MV-4-11 (cell line): ENCODE data around the gene ARHGEF18.
A peak's percentile ranks its signal among the peaks of the same experiment; 100 is the strongest.
"Not testable (repeated sequence)": the region's sequence is repeated elsewhere in the genome, so short reads cannot be mapped to it uniquely, and the experiment has no call there.

Source experiments
- DNase-seq: peaks from one replicate; lab custom pipeline; 2025; lab: John Stamatoyannopoulos, UW

Gene ARHGEF18

DNA sequence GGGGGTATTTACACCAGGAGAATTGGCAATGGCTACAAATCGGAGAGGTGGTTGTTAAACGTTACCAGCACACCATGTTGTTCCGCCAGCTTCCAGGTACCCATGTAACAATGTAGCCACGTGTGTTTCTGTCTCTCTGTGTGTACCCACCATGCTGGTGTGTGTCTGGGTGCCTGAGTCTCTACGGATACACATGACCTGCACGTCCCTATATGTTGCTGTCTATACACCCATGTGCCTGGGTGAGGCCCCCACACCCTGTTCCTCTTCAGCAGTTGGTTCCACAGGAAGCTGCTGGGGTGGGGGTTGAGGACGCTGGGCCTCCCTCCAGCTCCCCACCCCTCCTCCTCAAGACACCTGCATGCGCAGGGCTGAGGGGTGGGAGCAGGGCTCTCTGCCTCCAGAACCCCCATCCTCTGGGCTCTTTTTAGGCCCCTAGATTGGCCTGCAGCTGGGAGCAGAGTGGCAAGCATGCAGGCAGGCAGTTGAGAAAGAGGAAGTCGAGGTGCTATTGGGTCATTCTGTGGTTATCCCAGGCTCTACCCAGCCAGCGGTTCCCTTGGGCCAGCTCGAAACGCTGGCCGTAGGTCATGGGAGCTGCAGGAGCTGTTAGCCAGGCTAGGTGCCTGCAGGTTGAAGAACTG, at the start of gene ARHGEF18:
ARHGEF18 (plus strand) TSS at position 351 of the 644 bp plus-strand sequence. CDS start 13,954 bp downstream, outside the sequence.
- DNase-seq = peak; percentile 99

DNA sequence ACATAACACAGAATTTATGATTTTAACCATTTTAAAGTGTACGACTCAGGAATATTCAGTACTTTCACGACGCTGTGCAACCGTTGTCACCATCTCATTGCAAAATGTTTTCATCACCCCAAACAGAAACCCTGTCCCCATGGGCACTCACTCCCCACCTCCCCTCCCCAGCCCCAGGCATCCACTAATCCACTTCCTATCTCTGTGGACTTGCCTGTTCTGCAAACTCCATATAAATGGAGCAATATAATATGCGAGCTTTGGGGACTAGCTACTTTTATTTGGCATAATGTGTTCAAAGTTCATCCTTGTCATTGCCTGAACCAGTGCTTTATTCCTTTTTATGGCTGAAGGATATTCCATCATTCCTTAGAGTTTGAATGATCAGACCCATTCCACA, 47.2 kb upstream of the ARHGEF18 start:
- peak; percentile 77 for DNase-seq

DNA sequence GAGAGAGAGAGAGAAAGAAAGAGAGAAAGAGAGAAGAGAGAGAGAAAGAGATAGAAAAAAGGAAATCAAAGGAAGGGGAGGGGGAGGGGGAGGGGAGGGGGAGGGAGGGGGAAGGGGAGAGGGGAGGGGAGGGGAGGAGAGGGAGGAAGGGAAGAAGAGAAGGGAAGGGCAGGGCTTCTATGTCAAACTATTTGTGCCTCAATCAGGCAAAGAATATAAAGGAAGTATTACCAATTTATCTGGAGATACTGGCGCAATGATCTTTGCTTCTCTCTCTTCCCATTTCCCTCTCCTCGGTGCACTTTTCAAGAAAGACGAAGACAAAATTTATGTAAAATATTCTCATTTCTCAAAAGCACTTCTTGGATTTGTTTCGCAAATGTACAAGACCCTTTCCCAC, 45.3 kb upstream of the ARHGEF18 start:
- DNase-seq = peak; percentile 32

DNA sequence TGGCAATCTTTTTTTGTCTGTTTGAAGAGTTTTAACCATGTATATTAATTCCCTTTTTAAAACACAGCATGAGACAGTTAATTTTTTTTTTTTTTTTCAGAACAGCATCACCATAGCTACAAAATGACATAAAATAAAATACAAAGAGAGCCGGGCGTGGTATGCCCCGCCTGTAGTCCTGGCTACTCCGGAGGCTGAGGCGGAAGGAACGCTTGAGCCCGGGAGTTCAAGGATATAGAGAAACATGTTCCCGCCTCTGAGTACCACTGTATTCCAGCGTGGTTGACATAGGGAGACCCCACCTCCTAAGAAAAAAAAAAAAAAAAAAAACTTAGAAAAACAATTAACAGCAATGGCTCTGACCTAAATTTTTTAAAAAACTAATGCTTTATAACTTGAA, 44.5 kb upstream of the ARHGEF18 start:
- no peak for DNase-seq

DNA sequence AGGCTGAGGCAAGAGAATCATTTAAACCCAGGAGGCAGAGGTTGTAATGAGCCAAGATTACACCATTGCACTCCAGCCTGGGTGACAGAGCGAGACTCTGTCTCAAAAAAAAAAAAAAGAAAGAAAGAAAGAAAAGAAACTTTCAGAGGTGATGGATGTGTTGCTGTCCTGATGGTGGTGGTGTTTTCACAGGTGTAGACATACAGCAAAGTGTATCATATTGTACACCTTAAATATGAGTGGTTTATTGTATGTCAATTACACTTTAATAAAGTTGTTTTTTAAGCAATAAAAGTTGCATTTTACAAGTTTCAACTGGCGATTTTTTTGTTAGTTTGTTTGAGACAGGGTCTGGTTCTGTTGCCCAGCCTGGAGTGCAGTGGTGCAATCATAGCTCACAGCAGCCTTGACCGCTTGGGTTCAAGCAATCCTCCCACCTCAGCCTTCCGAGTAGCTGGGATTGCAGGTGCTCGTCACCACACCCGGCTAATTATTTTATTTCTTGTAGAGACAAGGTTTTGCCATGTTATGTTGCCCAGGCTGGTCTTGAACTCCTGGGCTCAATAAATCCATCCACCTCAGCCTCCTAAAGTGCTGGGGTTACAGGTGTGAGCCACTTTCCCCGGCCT, 41.0 kb upstream of the ARHGEF18 start:
- DNase-seq = no peak

DNA sequence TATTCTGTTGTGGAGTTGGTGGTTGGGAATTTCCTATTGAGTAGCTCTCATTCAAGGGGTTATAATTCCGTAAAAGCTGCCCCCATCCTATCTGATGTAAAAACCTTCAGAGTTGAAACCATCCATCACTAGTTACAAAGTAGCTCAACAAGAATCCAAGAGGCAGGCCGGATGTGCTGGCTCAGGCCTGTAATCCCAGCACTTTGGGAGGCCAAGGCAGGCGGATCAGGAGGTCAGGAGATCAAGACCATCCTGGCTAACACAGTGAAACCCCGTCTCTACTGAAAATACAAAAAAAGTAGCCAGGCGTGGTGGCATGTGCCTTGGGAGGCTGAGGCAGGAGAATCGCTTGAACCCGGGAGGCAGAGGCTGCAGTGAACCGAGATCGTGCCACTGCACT, 40.4 kb upstream of the ARHGEF18 start:
- not testable (repeated sequence) for DNase-seq

DNA sequence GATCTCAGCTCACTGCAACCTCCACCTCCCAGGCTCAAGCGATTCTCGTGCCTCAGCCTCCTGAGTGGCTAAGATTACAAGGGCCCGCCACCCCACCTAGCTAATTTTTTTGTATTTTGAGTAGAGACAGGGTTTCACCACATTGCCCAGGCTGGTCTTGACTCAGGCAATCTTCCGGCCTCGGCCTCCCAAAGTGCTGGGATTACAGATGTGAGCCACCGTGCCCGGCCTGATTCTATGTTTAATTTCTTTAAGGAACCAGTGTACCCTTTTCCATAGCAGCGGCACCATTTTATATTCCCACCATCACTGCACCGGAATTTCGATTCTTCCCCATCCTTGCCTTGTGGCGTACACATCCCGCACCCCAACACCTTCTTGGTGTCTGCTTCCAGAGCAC, 36.8 kb upstream of the ARHGEF18 start:
- DNase-seq = no peak

DNA sequence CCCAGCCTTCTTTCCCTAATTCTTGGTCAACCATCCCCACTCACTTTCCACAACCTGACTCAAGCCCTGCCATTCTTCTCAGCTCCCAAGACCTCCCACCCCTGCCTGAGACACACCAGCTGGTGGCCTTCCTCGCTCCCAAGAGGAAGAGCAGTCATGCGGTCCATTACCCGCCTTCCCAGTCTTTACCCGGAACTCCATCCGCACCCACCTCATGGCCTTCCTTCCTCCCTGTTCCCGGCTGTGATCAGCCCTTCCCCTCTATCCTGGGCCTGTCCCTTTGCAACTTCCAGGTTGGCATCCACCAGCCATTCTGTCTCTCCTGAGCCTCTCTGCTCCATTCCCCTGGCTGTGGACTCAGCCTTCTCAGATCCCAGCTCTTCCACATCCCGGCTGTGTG, 35.9 kb upstream of the ARHGEF18 start:
- no peak for DNase-seq

DNA sequence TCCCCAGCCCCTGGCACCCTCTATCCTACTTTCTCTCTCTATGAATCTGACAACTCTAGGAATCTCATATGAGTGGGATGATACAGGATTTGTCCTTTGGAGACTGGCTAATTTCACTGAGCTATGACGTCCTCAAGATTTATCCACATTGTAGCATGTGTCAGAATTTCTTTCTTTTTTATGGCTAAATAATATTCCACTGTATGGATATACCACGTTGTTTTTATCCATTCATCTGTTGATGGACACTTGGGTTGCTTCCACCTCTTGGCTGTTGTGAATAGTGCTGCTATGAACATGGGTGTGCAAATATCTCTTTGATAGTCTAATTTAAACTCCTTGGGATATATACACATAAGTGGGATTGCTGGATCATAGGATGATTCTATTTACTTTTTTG, 30.6 kb upstream of the ARHGEF18 start:
- DNase-seq = no peak

DNA sequence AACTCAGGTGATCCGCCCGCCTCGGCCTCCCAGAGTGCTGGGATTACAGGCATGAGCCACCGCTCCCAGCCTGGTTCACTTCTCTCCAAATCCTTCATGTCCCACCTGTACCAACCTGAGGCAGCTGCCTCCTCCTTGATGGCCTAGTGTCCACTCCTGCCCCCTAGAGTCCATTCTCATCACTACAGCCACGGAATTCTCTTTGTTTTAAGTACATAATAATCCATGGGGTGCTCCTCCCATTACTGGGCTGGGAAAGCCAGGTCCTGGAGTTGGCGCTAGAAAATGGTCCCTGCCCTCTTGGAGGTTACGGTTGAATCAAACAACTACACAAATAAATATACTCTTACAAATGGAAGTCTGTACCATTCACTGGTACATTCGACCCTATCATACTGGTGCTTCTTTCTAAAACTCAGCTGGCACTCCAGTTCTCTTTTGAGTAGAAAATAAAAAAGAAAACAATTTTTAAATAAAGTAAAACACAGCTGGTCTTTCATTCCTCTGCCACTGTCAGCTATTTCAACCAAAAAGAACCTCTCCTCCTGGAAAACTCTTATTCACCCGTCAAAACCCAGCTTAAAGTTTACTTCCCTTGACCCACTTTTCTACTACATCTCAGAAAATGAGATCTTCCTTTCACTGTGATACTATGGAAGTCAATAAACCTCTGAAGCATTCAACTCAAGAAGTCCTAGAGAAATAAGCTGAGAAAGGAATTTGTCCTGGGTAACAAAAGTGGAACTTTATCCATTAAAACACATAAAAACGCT, 22.4 kb upstream of the ARHGEF18 start:
- no peak for DNase-seq

DNA sequence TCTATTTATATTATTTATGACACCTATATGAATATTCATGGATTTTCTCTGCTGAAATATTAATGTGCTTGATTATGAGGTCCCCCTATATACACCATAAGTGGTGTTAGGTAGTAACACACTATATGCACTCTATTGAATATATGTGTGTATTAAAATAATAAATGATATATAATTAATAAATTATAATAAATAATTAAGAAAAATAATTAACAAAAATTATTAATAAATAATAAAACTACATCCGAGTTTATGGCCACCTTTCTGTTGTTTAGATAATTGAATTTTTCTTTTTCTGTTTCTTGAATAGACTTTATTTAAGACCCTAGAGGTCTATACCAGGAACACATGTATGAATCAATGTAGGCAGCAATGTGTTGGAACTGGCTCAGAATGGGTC, 20.9 kb upstream of the ARHGEF18 start:
- no peak for DNase-seq

DNA sequence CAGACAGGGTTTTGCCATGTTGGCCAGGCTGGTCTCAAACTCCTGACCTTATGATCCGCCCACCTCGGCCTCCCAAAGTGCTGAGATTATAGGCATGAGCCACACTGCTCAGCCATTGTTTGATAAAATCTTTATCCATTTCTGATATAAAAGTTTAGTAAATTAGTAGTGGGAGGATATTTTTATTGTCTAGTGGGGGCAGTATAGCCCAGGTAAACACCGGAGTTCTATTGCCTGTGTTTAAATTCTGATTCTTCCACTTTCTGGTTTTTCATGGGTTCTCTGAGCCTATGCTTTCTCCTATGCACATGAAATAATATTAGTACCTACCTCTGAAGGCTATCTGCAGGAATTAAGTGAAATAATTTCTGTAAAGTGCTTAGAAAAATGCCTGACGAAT, 20.1 kb upstream of the ARHGEF18 start:
- DNase-seq = no peak

DNA sequence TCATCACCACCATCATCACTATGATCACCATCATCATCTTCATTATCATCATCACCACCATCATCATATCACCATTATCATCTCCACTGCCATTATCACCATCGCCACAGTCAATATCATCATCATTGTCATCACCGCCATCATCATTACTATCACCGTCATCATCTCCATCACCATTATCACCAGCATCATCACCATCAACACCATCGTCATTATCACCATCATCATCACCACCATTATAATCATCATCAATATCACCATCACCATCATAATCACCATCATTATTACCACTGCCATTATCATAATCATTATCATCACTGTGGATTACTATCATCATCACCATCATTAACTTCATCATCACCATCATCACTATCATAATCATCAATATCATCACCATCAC, 17.3 kb upstream of the ARHGEF18 start:
- no peak for DNase-seq

DNA sequence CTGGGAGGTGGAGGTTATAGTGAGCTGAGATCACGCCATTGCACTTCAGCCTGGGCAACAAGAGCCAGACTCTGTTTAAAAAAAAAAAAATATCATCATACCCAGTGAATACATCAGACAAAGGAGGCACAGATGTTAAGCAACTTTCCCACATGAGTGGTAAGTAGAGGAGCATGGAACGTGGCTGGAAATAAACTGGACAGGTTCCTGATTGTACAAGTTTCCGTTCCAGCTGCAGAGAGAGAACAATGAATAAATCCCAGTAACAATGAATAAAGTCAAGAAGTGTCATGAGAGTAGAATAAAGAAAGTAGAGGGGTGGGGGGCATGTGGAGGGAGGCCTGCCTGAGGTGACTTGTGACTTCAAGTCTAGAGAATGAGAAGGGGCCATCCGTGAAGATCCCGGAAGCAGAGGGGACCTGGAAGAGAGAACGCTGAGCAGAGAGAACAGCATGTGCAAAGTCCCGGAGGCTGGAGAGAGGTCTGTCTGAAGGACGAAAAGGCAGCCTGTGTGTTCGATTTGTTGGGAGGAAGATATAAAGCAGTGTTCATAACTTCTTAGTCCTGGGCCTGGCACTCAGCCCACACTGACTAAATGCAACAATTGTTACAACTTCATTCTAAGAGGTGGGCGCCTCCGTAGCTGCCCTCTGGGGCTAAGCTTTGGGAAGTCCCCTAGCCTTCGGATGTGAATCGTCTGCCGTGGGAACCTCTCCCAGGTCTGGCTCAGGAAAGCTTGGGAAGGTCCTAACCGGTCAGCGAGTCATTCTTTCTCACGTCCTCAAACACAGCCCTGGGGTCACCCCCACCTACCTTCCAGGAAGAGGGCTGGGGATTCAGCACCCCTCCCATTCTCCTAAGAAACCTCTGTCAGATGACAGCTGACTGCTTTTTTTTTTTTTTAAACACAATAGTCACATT, 15.3 kb upstream of the ARHGEF18 start:
- DNase-seq = peak; percentile 71

DNA sequence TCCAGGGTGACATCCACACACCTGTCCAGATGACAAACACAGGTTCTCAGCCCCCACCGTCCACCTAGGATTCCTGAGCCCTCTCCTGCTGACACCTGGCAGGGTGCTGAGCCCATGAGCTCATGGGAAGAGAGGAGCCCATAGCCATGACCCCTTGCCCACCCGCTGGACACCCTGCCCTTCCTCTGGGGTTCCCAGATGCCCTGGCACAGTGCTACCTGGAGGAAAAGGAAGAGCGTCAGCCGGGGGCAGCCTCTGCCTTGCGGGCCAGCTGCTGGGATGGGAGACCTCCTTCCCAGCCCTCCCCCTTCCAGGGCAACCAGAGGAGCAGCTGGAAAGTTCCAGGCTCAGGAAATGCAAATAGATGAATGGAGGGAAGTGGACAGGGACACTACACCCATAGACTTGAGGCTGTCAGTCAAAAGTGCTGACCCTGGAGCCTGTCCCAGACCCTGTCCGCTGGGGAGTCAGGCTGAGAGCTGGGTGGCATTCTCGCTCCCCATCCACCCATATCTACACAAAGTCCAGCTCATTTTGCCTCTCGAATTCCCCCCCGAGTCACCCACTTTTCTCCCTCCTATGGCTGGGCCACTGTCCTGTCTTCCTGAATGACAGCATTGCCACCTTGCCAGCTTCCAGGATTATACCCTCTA, 12.3 kb upstream of the ARHGEF18 start:
- DNase-seq = no peak

DNA sequence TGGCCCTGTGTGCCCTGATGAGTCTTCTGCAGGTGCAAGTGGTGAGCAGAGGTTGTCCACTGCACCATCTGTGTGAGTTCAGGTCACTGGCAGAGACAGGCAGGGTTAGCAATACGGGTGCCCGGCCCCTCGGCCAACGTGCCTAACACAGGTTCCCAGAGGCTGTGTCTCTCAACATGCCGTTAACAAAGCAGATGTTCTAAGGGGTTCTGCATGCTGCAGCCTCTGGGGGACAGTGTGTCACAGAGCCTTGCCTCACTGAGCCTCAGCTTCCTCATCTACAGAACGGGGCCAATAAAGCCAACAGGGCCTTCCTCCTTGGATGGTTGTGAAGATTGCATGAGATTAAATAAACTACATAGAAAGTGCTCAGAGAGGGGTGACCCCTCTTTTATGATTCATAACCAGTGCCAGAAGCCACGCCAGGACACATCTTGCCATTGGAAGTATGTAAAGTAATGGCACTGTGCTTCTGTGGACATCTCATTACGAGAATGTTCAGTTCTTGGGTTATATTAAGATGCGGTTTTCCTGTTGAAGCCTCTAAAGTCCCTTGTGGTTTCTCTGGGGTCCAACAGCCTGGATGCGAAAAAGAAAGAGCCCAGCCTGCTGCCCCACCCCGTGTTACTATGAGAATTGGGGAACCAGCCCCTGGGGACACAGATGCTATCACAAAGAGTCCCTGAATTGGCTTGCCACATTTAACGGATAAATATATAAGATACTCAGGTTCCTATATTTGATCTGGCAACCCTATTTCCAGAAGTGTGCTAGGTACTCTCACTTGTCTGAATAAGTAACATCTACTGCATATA, 11.2 kb upstream of the ARHGEF18 start:
- peak; percentile 100 for DNase-seq

DNA sequence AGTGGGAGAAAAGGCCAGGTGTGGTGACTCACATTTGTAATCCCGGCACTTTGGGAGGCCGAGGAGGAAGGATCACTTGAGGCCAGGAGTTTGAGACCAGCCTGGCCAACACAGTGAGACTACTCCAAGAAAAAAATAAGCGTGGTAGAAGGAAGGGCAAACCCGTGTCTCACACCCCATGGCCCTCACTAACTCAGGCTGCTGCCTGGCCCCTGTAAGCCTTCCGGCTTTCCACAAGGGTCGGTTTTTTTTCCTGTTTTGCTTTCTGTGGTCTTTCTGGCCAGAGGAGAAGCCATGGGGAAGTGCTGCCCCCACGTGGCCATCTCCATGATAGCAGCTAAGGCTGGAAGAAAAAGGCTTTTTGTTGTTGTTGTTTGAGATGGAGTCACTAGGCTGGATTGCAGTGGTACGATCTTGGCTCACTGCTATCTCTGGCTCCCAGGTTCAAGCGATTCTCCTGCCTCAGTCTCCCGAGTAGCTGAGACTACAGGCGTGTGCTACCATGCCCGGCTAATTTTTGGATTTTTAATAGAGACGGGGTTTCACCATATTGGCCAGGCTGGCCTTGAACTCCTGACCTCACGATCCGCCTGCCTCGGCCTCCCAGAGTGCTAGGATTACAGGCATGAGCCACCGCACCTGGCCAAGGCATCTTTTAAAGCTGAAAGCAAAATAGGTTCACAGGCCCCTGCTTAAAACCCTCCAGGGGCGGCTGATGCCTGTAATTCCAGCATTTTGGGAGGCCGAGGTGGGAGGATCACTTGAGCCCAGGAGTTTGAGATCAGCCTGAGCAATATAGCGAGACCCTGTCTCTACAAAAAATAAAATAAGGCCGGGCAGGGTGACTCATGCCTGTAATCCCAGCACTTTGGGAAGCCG, 7.5 kb upstream of the ARHGEF18 start:
- peak; percentile 93 for DNase-seq

DNA sequence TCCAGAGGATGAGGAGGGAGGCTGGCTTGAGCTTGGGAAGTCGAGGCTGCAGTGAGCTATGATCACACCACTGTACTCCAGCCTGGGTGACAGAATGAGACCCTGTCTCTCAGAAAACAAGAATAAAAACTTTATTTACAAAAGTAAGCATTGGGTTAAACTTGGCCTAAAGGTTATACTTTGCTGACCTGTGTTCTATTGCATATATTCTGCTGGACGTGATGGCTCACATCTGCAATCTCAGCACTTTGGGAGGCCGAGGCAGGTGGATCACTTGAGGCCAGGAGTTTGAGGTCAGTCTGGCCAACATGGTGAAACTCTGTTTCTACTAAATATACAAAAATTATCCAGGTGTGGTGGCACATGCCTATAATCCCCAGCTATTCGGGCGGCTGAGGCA, 6.6 kb upstream of the ARHGEF18 start:
- DNase-seq = no peak

DNA sequence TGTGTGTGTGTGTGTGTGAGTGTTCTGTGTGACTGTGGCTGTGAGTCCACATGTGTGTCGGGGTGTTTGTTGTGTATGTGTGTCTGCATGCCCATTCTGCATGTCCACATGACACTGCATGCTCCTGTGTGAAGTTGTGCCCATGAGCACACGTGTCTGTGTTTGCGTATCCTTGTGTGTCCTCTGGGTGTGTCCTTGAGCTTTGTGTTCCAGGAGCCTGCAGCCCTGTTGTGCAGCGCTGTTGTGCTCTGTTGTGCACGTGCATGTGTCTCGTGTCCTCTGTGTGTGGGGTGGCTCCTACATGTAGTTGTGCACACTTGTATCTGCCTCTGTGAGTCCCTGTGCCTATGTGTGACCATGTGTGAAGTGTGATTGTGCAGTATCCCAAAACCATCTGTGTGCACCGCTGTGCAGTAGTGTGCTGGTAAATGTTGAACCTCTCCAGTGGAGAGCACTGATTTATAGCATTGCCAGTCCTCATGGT, 2.2 kb upstream of the ARHGEF18 start:
- no peak for DNase-seq

DNA sequence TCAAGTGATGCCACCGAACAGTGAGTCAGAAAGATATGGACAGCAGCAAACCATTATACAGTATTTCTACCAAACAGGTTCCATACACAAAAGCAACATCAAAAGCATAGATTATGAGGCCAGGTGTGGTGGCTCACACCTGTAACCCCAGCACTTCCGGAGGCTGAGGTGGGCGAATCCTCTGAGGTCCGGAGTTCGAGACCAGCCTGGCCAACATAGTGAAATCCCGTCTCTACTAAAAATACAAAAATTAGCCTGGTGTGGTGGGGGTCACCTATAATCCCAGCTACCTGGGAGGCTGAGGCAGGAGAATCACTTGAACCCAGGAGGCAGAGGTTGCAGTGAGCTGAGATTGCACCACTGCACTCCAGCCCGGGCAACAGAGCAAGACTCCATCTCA, 1.7 kb upstream of the ARHGEF18 start:
- not testable (repeated sequence) for DNase-seq
